GM23338 (cell line): Measurements from ENCODE around the gene FAM53B. TPM values are rescaled to one million over a fixed set of nuclear protein-coding genes. Genes with fewer than 3 reads are reported as not detected.

Experiments used
- ATAC-seq: fragments of 200-7000 bp; cut with Tn5 transposase; 3 replicates; pipeline ENCODE4 v1.9.1; 2020
- DNase-seq: peaks from one replicate; pipeline ENCODE4 v3.0.0-alpha.2; 2015; ENCODE audit warnings: low spot score
- H2AFZ ChIP-seq: fragments of 200-600 bp; sonication (generic); 2 replicates; pipeline ENCODE4 v1.8.0; 2016; ENCODE audit warnings: antibody characterized with exemption, mild to moderate bottlenecking, moderate library complexity
- H3F3A ChIP-seq: fragments of 200-600 bp; sonication (generic); replicated peaks from 2 replicates; pipeline ENCODE4 v1.8.0; 2017; ENCODE audit warnings: antibody characterized with exemption, mixed run types, low read depth
- H3K27ac ChIP-seq: fragments of 200-600 bp; sonication (generic); 2 replicates; pipeline ENCODE4 v1.6.1; 2016; ENCODE audit warnings: low read depth
- H3K27me3 ChIP-seq: fragments of 200-600 bp; sonication (generic); 2 replicates; pipeline ENCODE4 v1.8.0; 2016; ENCODE audit warnings: mild to moderate bottlenecking, mixed run types, moderate library complexity; ENCODE audit not compliant: insufficient read depth
- H3K36me3 ChIP-seq: fragments of 200-600 bp; sonication (generic); 2 replicates; pipeline ENCODE4 v1.8.0; 2016; ENCODE audit warnings: mild to moderate bottlenecking; ENCODE audit not compliant: insufficient read depth
- H3K4me1 ChIP-seq: fragments of 200-600 bp; sonication (generic); 2 replicates; pipeline ENCODE4 v1.8.0; 2016; ENCODE audit warnings: mild to moderate bottlenecking, moderate library complexity; ENCODE audit not compliant: insufficient read depth
- H3K4me2 ChIP-seq: fragments of 200-600 bp; sonication (generic); 2 replicates; pipeline ENCODE4 v1.7.1; 2017; ENCODE audit warnings: mixed run types
- H3K4me3 ChIP-seq: fragments of 200-600 bp; sonication (generic); 2 replicates; pipeline ENCODE4 v1.6.1; 2016; ENCODE audit warnings: mixed run types
- H3K79me2 ChIP-seq: fragments of 200-600 bp; sonication (generic); replicated peaks from 2 replicates; pipeline ENCODE4 v1.8.0; 2017; ENCODE audit warnings: mild to moderate bottlenecking; ENCODE audit not compliant: insufficient read depth
- H3K9me2 ChIP-seq: fragments of 200-600 bp; sonication (generic); 2 replicates; pipeline ENCODE4 v1.8.0; 2017; ENCODE audit not compliant: insufficient read depth
- H4K20me1 ChIP-seq: fragments of 200-600 bp; sonication (generic); replicated peaks from 2 replicates; pipeline ENCODE4 v1.8.0; 2017; ENCODE audit warnings: mild to moderate bottlenecking; ENCODE audit not compliant: insufficient read depth
- H3K27ac Mint-ChIP-seq: 2 replicates; pipeline ENCODE4 v1.8.0; 2020; ENCODE audit warnings: inconsistent platforms, mild to moderate bottlenecking, moderate library complexity, mixed read lengths
- H3K27me3 Mint-ChIP-seq: 3 replicates; pipeline ENCODE4 v1.8.0; 2022; ENCODE audit warnings: low read depth, mild to moderate bottlenecking, moderate library complexity, mixed read lengths, inconsistent platforms; ENCODE audit not compliant: insufficient read depth, poor library complexity
- H3K36me3 Mint-ChIP-seq: 3 replicates; pipeline ENCODE4 v1.8.0; 2021; ENCODE audit warnings: low read depth, mild to moderate bottlenecking, inconsistent platforms, moderate library complexity, mixed read lengths
- H3K4me1 Mint-ChIP-seq: 3 replicates; pipeline ENCODE4 v1.8.0; 2020; ENCODE audit warnings: mild to moderate bottlenecking, inconsistent platforms, mixed read lengths
- H3K4me3 Mint-ChIP-seq: 3 replicates; pipeline ENCODE4 v1.8.0; 2021; ENCODE audit warnings: moderate library complexity, mild to moderate bottlenecking, inconsistent platforms, mixed read lengths
- H3K9me3 Mint-ChIP-seq: 3 replicates; pipeline ENCODE4 v1.8.0; 2020; ENCODE audit warnings: moderate library complexity, mild to moderate bottlenecking, inconsistent platforms, mixed read lengths
- CREB1 ChIP-seq: fragments of 250-450 bp; sonication (Bioruptor Pico); IDR thresholded peaks from 2 replicates; pipeline ENCODE4 v1.5.0; 2020; ENCODE audit warnings: low read depth, mild to moderate bottlenecking, moderate library complexity
- EZH2 ChIP-seq: fragments of 200-600 bp; sonication (generic); IDR thresholded peaks from one replicate; pipeline ENCODE4 v1.8.0; 2017; ENCODE audit warnings: antibody characterized with exemption, mild to moderate bottlenecking, low read depth; ENCODE audit not compliant: unreplicated experiment
- EZH2phosphoT487 ChIP-seq: fragments of 200-600 bp; sonication (generic); IDR thresholded peaks from one replicate; pipeline ENCODE4 v1.8.1; 2018; ENCODE audit warnings: antibody characterized with exemption; ENCODE audit not compliant: unreplicated experiment
- JUNB ChIP-seq: IDR thresholded peaks from one replicate; pipeline ENCODE4 v1.6.1; 2016; ENCODE audit warnings: antibody characterized with exemption; ENCODE audit not compliant: unreplicated experiment
- NANOG ChIP-seq: IDR thresholded peaks from 2 replicates; pipeline ENCODE4 v1.6.1; 2016; ENCODE audit warnings: antibody characterized with exemption, borderline replicate concordance
- POLR2AphosphoS5 ChIP-seq: IDR thresholded peaks from 2 replicates; pipeline ENCODE4 v1.6.1; 2016; ENCODE audit warnings: antibody characterized with exemption, low read depth
- STAT1 ChIP-seq: IDR thresholded peaks from one replicate; pipeline ENCODE4 v1.6.1; 2016; ENCODE audit warnings: antibody characterized with exemption; ENCODE audit not compliant: unreplicated experiment
- ZNF114 ChIP-seq: fragments of 250-450 bp; sonication (Bioruptor Pico); IDR thresholded peaks from 2 replicates; pipeline ENCODE4 v1.5.0; 2020; ENCODE audit warnings: mild to moderate bottlenecking, moderate library complexity
- ZNF331 ChIP-seq: fragments of 250-450 bp; sonication (Bioruptor Pico); IDR thresholded peaks from 2 replicates; pipeline ENCODE4 v1.5.0; 2020; ENCODE audit warnings: low read depth, mild to moderate bottlenecking, moderate library complexity
- polyA plus RNA-seq: library from polyadenylated mRNA; unstranded; fragments of >200 nt; fragmentation: Nextera tagmentation; extraction: Ambion mirVana; gene quantifications from 2 replicates; pipeline ENCODE4 v1.2.1, GENCODE V29; 2016
- total RNA-seq: library from RNA; depleted of rRNA; stranded (reverse); fragments of >200 nt; shearing (Covaris generic); gene quantifications from 2 replicates; pipeline ENCODE4 v1.2.3, GENCODE V29; 2014
- TF ChIP-seq, protein P1 (sequence below): fragments of 250-450 bp; sonication (Bioruptor Pico); IDR thresholded peaks from 2 replicates; pipeline ENCODE4 v1.5.0; 2020; ENCODE audit warnings: mild to moderate bottlenecking, moderate library complexity
- TF ChIP-seq, protein P2 (sequence below), 2 experiments: fragments of 200-600 bp in 1 of 2; sonication (generic) in 1 of 2; conservative IDR thresholded peaks; 2 replicates each; pipeline versions ENCODE4 v1.5.1 to v1.6.1; 2016 to 2017; ENCODE audit warnings: antibody characterized with exemption in 2 of 2, low read depth in 2 of 2, mild to moderate bottlenecking in 2 of 2, moderate library complexity in 1 of 2

Gene FAM53B
- total and polyA plus RNA-seq, 2 experiments from 2014 or later, result 3.0 to 20.3 TPM

DNA sequence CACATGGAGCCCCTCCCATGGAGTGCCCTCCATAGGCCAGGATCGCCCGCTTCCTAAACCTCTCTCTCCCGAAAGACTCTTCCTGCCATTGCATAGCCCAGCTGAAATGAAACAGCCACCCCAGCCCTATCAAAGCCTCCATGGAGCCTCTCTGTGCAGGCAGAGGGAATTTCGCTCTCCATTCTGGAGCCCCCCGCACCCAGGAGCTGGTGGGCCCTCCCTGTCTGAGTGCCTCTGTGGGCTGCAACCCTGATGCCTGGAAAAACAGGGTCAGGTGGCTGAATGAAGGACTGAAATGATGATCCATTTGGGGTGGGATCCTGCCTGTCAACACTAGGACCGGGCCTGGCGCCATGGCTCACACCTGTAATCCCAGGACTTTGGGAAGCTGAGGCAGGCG lies 106.4 kb downstream of the FAM53B start:
- H4K20me1 ChIP-seq, result no peaks in the 10 kb centered on the region
- no peak overlapping the region for H3K4me3 ChIP-seq
- Mint-ChIP-seq H3K4me1 (peaks cover 5% of the 10 kb centered on the region), H3K4me3 (no peak overlapping the region), H3K36me3 (peaks cover 3% of the 10 kb centered on the region; the same call in 1 of the 3 replicates), H3K27me3 (peaks cover 4% of the 10 kb centered on the region), H3K9me3 (no peaks in the 10 kb centered on the region; the same call in 2 of the 3 replicates), H3K27ac (no peak overlapping the region)
- H2AFZ ChIP-seq, result no peak overlapping the region
- DNase-seq, result no peak
- H3K27me3 ChIP-seq, result no peaks in the 10 kb centered on the region
- H3K4me1 ChIP-seq, result no peaks in the 10 kb centered on the region
- H3K27ac ChIP-seq, result no peak overlapping the region
- no peaks in the 10 kb centered on the region for H3K36me3 ChIP-seq
- no peak for TF ChIP-seq ZNF331 (CRISPR knock-in tag)
- TF ChIP-seq CREB1 (CRISPR knock-in tag), result no peak
- TF ChIP-seq, protein P1, sequence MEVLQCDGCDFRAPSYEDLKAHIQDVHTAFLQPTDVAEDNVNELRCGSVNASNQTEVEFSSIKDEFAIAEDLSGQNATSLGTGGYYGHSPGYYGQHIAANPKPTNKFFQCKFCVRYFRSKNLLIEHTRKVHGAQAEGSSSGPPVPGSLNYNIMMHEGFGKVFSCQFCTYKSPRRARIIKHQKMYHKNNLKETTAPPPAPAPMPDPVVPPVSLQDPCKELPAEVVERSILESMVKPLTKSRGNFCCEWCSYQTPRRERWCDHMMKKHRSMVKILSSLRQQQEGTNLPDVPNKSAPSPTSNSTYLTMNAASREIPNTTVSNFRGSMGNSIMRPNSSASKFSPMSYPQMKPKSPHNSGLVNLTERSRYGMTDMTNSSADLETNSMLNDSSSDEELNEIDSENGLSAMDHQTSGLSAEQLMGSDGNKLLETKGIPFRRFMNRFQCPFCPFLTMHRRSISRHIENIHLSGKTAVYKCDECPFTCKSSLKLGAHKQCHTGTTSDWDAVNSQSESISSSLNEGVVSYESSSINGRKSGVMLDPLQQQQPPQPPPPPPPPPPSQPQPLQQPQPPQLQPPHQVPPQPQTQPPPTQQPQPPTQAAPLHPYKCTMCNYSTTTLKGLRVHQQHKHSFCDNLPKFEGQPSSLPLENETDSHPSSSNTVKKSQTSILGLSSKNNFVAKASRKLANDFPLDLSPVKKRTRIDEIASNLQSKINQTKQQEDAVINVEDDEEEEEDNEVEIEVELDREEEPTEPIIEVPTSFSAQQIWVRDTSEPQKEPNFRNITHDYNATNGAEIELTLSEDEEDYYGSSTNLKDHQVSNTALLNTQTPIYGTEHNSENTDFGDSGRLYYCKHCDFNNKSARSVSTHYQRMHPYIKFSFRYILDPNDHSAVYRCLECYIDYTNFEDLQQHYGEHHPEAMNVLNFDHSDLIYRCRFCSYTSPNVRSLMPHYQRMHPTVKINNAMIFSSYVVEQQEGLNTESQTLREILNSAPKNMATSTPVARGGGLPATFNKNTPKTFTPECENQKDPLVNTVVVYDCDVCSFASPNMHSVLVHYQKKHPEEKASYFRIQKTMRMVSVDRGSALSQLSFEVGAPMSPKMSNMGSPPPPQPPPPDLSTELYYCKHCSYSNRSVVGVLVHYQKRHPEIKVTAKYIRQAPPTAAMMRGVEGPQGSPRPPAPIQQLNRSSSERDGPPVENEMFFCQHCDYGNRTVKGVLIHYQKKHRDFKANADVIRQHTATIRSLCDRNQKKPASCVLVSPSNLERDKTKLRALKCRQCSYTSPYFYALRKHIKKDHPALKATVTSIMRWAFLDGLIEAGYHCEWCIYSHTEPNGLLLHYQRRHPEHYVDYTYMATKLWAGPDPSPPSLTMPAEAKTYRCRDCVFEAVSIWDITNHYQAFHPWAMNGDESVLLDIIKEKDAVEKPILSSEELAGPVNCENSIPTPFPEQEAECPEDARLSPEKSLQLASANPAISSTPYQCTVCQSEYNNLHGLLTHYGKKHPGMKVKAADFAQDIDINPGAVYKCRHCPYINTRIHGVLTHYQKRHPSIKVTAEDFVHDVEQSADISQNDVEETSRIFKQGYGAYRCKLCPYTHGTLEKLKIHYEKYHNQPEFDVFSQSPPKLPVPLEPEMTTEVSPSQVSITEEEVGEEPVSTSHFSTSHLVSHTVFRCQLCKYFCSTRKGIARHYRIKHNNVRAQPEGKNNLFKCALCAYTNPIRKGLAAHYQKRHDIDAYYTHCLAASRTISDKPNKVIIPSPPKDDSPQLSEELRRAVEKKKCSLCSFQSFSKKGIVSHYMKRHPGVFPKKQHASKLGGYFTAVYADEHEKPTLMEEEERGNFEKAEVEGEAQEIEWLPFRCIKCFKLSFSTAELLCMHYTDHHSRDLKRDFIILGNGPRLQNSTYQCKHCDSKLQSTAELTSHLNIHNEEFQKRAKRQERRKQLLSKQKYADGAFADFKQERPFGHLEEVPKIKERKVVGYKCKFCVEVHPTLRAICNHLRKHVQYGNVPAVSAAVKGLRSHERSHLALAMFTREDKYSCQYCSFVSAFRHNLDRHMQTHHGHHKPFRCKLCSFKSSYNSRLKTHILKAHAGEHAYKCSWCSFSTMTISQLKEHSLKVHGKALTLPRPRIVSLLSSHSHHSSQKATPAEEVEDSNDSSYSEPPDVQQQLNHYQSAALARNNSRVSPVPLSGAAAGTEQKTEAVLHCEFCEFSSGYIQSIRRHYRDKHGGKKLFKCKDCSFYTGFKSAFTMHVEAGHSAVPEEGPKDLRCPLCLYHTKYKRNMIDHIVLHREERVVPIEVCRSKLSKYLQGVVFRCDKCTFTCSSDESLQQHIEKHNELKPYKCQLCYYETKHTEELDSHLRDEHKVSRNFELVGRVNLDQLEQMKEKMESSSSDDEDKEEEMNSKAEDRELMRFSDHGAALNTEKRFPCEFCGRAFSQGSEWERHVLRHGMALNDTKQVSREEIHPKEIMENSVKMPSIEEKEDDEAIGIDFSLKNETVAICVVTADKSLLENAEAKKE (CRISPR knock-in tag), result no peak
- no peak for TF ChIP-seq ZNF114 (CRISPR knock-in tag)
- no peak for TF ChIP-seq STAT1
- TF ChIP-seq, protein P2, sequence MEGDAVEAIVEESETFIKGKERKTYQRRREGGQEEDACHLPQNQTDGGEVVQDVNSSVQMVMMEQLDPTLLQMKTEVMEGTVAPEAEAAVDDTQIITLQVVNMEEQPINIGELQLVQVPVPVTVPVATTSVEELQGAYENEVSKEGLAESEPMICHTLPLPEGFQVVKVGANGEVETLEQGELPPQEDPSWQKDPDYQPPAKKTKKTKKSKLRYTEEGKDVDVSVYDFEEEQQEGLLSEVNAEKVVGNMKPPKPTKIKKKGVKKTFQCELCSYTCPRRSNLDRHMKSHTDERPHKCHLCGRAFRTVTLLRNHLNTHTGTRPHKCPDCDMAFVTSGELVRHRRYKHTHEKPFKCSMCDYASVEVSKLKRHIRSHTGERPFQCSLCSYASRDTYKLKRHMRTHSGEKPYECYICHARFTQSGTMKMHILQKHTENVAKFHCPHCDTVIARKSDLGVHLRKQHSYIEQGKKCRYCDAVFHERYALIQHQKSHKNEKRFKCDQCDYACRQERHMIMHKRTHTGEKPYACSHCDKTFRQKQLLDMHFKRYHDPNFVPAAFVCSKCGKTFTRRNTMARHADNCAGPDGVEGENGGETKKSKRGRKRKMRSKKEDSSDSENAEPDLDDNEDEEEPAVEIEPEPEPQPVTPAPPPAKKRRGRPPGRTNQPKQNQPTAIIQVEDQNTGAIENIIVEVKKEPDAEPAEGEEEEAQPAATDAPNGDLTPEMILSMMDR (conservative IDR thresholded peaks at IDR 0.05; ENCODE audit: low read depth in 2 of 2), result no peak
- TF ChIP-seq NANOG, result no peak
- no peak for TF ChIP-seq JUNB
- TF ChIP-seq POLR2AphosphoS5, result no peak
- no peak for TF ChIP-seq EZH2phosphoT487
- TF ChIP-seq EZH2, result no peak
- ATAC-seq, result no peak
- no peaks in the 10 kb centered on the region for H3F3A ChIP-seq
- H3K79me2 ChIP-seq, result 0 out of 2 replicates have a peak, but pooled peaks cover 3% of the 10 kb centered on the region
- no peak overlapping the region for H3K4me2 ChIP-seq
- no peaks in the 10 kb centered on the region for H3K9me2 ChIP-seq
